Measurements from ENCODE around the gene HTR2B.

The HTR2B gene

DNA sequence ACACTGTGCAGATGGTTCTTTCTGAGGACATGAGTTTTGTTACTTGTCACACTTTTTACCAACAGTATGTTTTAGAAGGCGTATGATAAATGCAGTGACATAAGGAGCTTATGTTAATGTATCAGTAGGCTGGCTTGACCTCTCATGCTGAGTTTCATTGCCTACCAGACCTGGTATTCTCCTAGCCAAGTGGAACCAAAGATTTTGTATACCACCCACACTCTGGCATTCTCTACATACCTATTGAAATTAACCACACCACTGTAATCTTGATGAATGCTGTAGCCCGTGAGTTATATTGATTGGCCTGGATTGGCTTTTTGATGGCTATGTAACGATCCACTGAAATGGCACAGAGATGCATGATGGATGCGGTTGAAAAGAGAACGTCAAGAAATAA lies 11.4 kb downstream of the HTR2B start:
- H3K79me1 ChIP-seq (ENCODE audit: low read length) = no peaks in the 10 kb centered on the region

DNA sequence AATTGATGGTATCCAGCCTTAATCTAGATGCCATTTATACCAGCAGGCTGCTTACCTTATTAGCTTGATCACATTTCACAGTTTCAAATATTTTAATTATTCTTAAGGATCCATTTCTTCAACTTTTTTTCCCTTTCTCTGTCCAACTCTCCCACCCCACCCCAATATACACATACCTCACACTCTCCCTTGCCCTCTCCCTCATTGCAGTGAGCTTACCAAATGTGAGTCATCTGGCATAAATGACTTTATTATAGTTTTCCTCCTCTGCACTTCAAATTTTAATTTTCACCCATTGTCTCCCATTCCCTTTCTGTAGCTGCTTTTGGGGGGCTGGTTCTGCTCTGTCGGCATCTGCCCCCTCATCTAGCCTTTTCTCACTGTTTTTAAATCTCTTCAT lies 12.9 kb downstream of the HTR2B start:
- H2BK5ac ChIP-seq (ENCODE audit: low read length) = no peak overlapping the region
- no peak overlapping the region for H3K4me3 ChIP-seq (ENCODE audit: low read length)
- DNase-seq = no peak
- H2BK15ac ChIP-seq (replicated peaks; ENCODE audit: low read depth) = no peak overlapping the region
- no peak overlapping the region for H3K23ac ChIP-seq (ENCODE audit: low read length)
- H3K79me1 ChIP-seq (ENCODE audit: low read length) = no peaks in the 10 kb centered on the region
- H3K18ac ChIP-seq (ENCODE audit: low read length) = no peak overlapping the region
- H3K27me3 ChIP-seq (ENCODE audit: insufficient read depth, low read length, poor library complexity) = no peaks in the 10 kb centered on the region
- H2AK5ac ChIP-seq (ENCODE audit: low read length) = no peak overlapping the region
- no peaks in the 10 kb centered on the region for H3K4me1 ChIP-seq (ENCODE audit: control insufficient read depth, low read depth, low read length)
- H3K9ac ChIP-seq (ENCODE audit: low read length) = no peak overlapping the region
- no peak overlapping the region for H2BK120ac ChIP-seq (ENCODE audit: low read depth, low read length)
- WGBS (ENCODE audit: extremely low coverage, insufficient coverage, low lambda C conversion rate) = no CpG with 5 or more reads among the region's 1 CpG
- H3K27ac ChIP-seq (ENCODE audit: low read depth, low read length) = no peak overlapping the region
- no peak overlapping the region for H4K8ac ChIP-seq (ENCODE audit: low read depth, low read length)
- no peak overlapping the region for H4K5ac ChIP-seq (ENCODE audit: low read length)
- no peaks in the 10 kb centered on the region for H3K79me2 ChIP-seq (ENCODE audit: control insufficient read depth, insufficient read depth, low read length)
- H3K56ac ChIP-seq (ENCODE audit: low read length) = no peak overlapping the region
- no peak overlapping the region for H3K4me2 ChIP-seq (ENCODE audit: low read length)
- H3K36me3 ChIP-seq (ENCODE audit: control insufficient read depth, insufficient read depth, low read length) = peaks cover 3% of the 10 kb centered on the region
- H3K4ac ChIP-seq (ENCODE audit: low read depth, low read length) = no peak overlapping the region

More for the DNA sequence above, 11.4 kb downstream of the HTR2B start:
- Histone ChIP-seq H2BK15ac (replicated peaks; ENCODE audit: low read depth) (no peak overlapping the region), H3K27ac (ENCODE audit: low read depth, low read length) (no peak overlapping the region), H4K8ac (ENCODE audit: low read depth, low read length) (no peak overlapping the region), H4K5ac (ENCODE audit: low read length) (no peak overlapping the region), H3K36me3 (ENCODE audit: control insufficient read depth, insufficient read depth, low read length) (peaks cover 3% of the 10 kb centered on the region), H3K23ac (ENCODE audit: low read length) (no peak overlapping the region), H2BK120ac (ENCODE audit: low read depth, low read length) (no peak overlapping the region), H3K4me2 (ENCODE audit: low read length) (no peak overlapping the region), H3K56ac (ENCODE audit: low read length) (no peak overlapping the region), H3K4ac (ENCODE audit: low read depth, low read length) (no peak overlapping the region), H2BK5ac (ENCODE audit: low read length) (no peak overlapping the region), H3K9ac (ENCODE audit: low read length) (no peak overlapping the region), H3K4me1 (ENCODE audit: control insufficient read depth, low read depth, low read length) (no peaks in the 10 kb centered on the region), H3K18ac (ENCODE audit: low read length) (no peak overlapping the region), H3K4me3 (ENCODE audit: low read length) (no peak overlapping the region), H3K27me3 (ENCODE audit: insufficient read depth, low read length, poor library complexity) (no peaks in the 10 kb centered on the region), H3K79me2 (ENCODE audit: control insufficient read depth, insufficient read depth, low read length) (no peaks in the 10 kb centered on the region), H2AK5ac (ENCODE audit: low read length) (no peak overlapping the region)
- no CpG with 5 or more reads among the region's 5 CpGs for WGBS (ENCODE audit: extremely low coverage, insufficient coverage, low lambda C conversion rate)
- DNase-seq = peak; percentile 56

GRCh38 chr2:231110551-231110950 lies 14.3 kb downstream of the HTR2B start:
- Histone ChIP-seq H3K27me3 (ENCODE audit: insufficient read depth, low read length, poor library complexity) (no peaks in the 10 kb centered on the region), H3K4ac (ENCODE audit: low read depth, low read length) (no peak overlapping the region), H3K4me1 (ENCODE audit: control insufficient read depth, low read depth, low read length) (no peaks in the 10 kb centered on the region), H3K27ac (ENCODE audit: low read depth, low read length) (no peak overlapping the region), H2BK5ac (ENCODE audit: low read length) (no peak overlapping the region), H2AK5ac (ENCODE audit: low read length) (no peak overlapping the region), H2BK15ac (replicated peaks; ENCODE audit: low read depth) (no peak overlapping the region), H3K4me2 (ENCODE audit: low read length) (no peak overlapping the region), H3K79me2 (ENCODE audit: control insufficient read depth, insufficient read depth, low read length) (no peaks in the 10 kb centered on the region), H4K5ac (ENCODE audit: low read length) (no peak overlapping the region), H3K36me3 (ENCODE audit: control insufficient read depth, insufficient read depth, low read length) (peaks cover 3% of the 10 kb centered on the region), H4K8ac (ENCODE audit: low read depth, low read length) (no peak overlapping the region), H3K18ac (ENCODE audit: low read length) (no peak overlapping the region), H3K23ac (ENCODE audit: low read length) (no peak overlapping the region), H3K79me1 (ENCODE audit: low read length) (no peaks in the 10 kb centered on the region), H3K56ac (ENCODE audit: low read length) (no peak overlapping the region), H2BK120ac (ENCODE audit: low read depth, low read length) (no peak overlapping the region), H3K9ac (ENCODE audit: low read length) (no peak overlapping the region), H3K4me3 (ENCODE audit: low read length) (no peak overlapping the region)
- no peak for DNase-seq
- WGBS (ENCODE audit: extremely low coverage, insufficient coverage, low lambda C conversion rate) = no CpG with 5 or more reads among the region's 1 CpG

DNA sequence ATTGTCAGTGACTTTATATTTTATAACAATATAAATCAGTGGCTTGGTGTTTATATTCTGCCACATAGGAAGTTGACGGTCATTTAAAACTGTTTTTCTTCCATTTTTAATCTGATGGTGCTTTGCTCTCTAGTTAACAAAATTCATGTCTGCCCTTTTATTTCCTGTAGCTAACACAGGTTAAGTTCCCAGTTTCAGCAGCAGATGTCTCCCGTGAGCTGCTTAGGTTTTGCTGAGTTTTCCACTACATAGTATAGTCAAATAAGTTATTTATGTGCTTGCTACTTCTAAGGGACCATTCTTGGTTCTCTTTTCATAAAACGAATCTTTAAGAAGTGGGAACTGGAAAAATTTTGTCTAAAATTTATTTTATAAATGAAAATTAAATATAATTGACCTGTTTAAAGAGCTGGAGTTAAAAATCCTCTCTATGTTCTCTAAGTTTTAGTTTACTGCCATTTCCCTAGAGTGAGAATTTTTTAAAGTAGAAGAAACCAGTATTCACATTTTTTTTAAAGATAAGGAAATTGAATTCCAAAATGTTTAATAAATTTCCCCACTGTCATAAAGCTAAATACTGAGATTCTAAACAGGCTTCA lies 20.6 kb downstream of the HTR2B start:
- no peak overlapping the region for H2BK120ac ChIP-seq (ENCODE audit: low read depth, low read length)
- H3K36me3 ChIP-seq (ENCODE audit: control insufficient read depth, insufficient read depth, low read length) = peaks cover 5% of the 10 kb centered on the region
- no peak overlapping the region for H4K5ac ChIP-seq (ENCODE audit: low read length)
- H3K4me1 ChIP-seq (ENCODE audit: control insufficient read depth, low read depth, low read length) = no peaks in the 10 kb centered on the region
- no peaks in the 10 kb centered on the region for H3K79me2 ChIP-seq (ENCODE audit: control insufficient read depth, insufficient read depth, low read length)
- H3K27ac ChIP-seq (ENCODE audit: low read depth, low read length) = no peak overlapping the region
- no peak overlapping the region for H3K56ac ChIP-seq (ENCODE audit: low read length)
- no peak overlapping the region for H3K9ac ChIP-seq (ENCODE audit: low read length)
- no peak overlapping the region for H2BK15ac ChIP-seq (replicated peaks; ENCODE audit: low read depth)
- H3K23ac ChIP-seq (ENCODE audit: low read length) = no peak overlapping the region
- H3K4me2 ChIP-seq (ENCODE audit: low read length) = no peak overlapping the region
- no peak overlapping the region for H2AK5ac ChIP-seq (ENCODE audit: low read length)
- no peak overlapping the region for H3K18ac ChIP-seq (ENCODE audit: low read length)
- H2BK5ac ChIP-seq (ENCODE audit: low read length) = no peak overlapping the region
- H3K4me3 ChIP-seq (ENCODE audit: low read length) = no peak overlapping the region
- peak; percentile 69 for DNase-seq
- H3K79me1 ChIP-seq (ENCODE audit: low read length) = no peaks in the 10 kb centered on the region
- H3K4ac ChIP-seq (ENCODE audit: low read depth, low read length) = no peak overlapping the region
- WGBS (ENCODE audit: extremely low coverage, insufficient coverage, low lambda C conversion rate) = no CpG with 5 or more reads among the region's 3 CpGs
- H3K27me3 ChIP-seq (ENCODE audit: insufficient read depth, low read length, poor library complexity) = no peaks in the 10 kb centered on the region
- no peak overlapping the region for H4K8ac ChIP-seq (ENCODE audit: low read depth, low read length)

DNA sequence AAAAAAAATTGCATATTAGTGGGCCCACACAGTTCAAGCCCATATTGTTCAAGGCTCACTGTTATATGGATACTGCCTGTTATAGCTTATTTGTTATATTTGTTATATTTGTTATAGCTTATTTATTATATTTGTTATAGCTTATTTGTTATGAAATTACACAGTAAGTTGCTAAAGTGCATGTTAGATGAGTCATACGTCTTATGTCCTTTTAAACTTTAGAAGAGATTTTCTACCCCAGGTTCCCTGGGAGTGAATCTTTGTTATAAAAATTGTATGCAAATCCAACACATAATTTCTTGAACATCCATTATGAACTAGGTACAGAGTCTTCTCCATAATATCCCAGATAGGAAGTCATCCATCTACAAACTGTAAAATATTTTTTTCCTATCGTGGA lies 22.1 kb downstream of the HTR2B start:
- DNase-seq = no peak
- Histone ChIP-seq H3K4me1 (ENCODE audit: control insufficient read depth, low read depth, low read length) (no peaks in the 10 kb centered on the region), H3K23ac (ENCODE audit: low read length) (no peak overlapping the region), H3K36me3 (ENCODE audit: control insufficient read depth, insufficient read depth, low read length) (peaks cover 2% of the 10 kb centered on the region), H2BK15ac (replicated peaks; ENCODE audit: low read depth) (no peak overlapping the region), H2BK5ac (ENCODE audit: low read length) (no peak overlapping the region), H3K4me2 (ENCODE audit: low read length) (no peak overlapping the region), H3K4me3 (ENCODE audit: low read length) (no peak overlapping the region), H3K27ac (ENCODE audit: low read depth, low read length) (no peak overlapping the region), H4K8ac (ENCODE audit: low read depth, low read length) (no peak overlapping the region), H3K4ac (ENCODE audit: low read depth, low read length) (no peak overlapping the region), H3K18ac (ENCODE audit: low read length) (no peak overlapping the region), H2BK120ac (ENCODE audit: low read depth, low read length) (no peak overlapping the region), H4K5ac (ENCODE audit: low read length) (no peak overlapping the region), H3K27me3 (ENCODE audit: insufficient read depth, low read length, poor library complexity) (no peaks in the 10 kb centered on the region), H3K79me2 (ENCODE audit: control insufficient read depth, insufficient read depth, low read length) (no peaks in the 10 kb centered on the region), H2AK5ac (ENCODE audit: low read length) (no peak overlapping the region), H3K79me1 (ENCODE audit: low read length) (no peaks in the 10 kb centered on the region), H3K56ac (ENCODE audit: low read length) (no peak overlapping the region), H3K9ac (ENCODE audit: low read length) (no peak overlapping the region)
- no CpG with 5 or more reads among the region's 2 CpGs for WGBS (ENCODE audit: extremely low coverage, insufficient coverage, low lambda C conversion rate)

DNA sequence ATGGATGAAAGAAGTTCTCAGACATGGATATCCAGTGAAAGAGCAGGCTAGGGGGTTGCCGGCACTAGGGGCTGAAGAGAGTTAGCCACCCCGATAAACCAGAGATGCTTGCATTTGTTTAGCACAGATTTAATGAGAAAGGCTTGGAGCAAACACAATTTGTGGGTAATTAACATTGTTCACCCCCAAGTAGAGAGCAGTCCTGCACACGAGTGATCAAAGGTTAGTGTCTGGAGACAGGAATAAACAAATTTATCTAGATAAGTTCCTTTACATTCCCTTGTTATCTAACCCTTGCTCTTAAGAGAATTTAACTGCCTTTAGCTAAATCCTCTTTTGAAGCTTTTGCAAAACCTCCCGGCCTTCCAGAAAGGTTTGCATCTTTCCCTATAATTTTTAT lies 23.9 kb downstream of the HTR2B start:
- H3K27ac ChIP-seq (ENCODE audit: low read depth, low read length) = no peak overlapping the region
- no peaks in the 10 kb centered on the region for H3K79me2 ChIP-seq (ENCODE audit: control insufficient read depth, insufficient read depth, low read length)
- no CpG with 5 or more reads among the region's 4 CpGs for WGBS (ENCODE audit: extremely low coverage, insufficient coverage, low lambda C conversion rate)
- H3K36me3 ChIP-seq (ENCODE audit: control insufficient read depth, insufficient read depth, low read length) = peaks cover 2% of the 10 kb centered on the region
- H2BK120ac ChIP-seq (ENCODE audit: low read depth, low read length) = no peak overlapping the region
- H4K5ac ChIP-seq (ENCODE audit: low read length) = no peak overlapping the region
- no peaks in the 10 kb centered on the region for H3K4me1 ChIP-seq (ENCODE audit: control insufficient read depth, low read depth, low read length)
- H3K23ac ChIP-seq (ENCODE audit: low read length) = no peak overlapping the region
- H3K9ac ChIP-seq (ENCODE audit: low read length) = no peak overlapping the region
- H3K4ac ChIP-seq (ENCODE audit: low read depth, low read length) = no peak overlapping the region
- no peak overlapping the region for H4K8ac ChIP-seq (ENCODE audit: low read depth, low read length)
- H3K4me2 ChIP-seq (ENCODE audit: low read length) = no peak overlapping the region
- no peak for DNase-seq
- H3K4me3 ChIP-seq (ENCODE audit: low read length) = no peak overlapping the region
- H2BK15ac ChIP-seq (replicated peaks; ENCODE audit: low read depth) = no peak overlapping the region
- H3K79me1 ChIP-seq (ENCODE audit: low read length) = no peaks in the 10 kb centered on the region
- H2BK5ac ChIP-seq (ENCODE audit: low read length) = no peak overlapping the region
- H3K27me3 ChIP-seq (ENCODE audit: insufficient read depth, low read length, poor library complexity) = no peaks in the 10 kb centered on the region
- H2AK5ac ChIP-seq (ENCODE audit: low read length) = no peak overlapping the region
- no peak overlapping the region for H3K18ac ChIP-seq (ENCODE audit: low read length)
- no peak overlapping the region for H3K56ac ChIP-seq (ENCODE audit: low read length)

All from mesendoderm (in vitro differentiated cells).